HFFc6 (cell line): ENCODE data around the gene GALNT2. TPM values are rescaled to one million over a fixed set of nuclear protein-coding genes. Genes with fewer than 3 reads are reported as not detected.

ENCODE experiments used
- DNase-seq: peaks from one replicate; pipeline ENCODE4 v3.0.0-alpha.2; 2018
- H3K27ac Mint-ChIP-seq: 2 replicates; pipeline ENCODE4 v1.8.0; 2020; ENCODE audit warnings: mild to moderate bottlenecking, mixed read lengths
- H3K27me3 Mint-ChIP-seq: 2 replicates; pipeline ENCODE4 v1.8.0; 2021; ENCODE audit warnings: mild to moderate bottlenecking, moderate library complexity, mixed read lengths; ENCODE audit not compliant: insufficient read depth
- H3K36me3 Mint-ChIP-seq: 2 replicates; pipeline ENCODE4 v1.8.0; 2021; ENCODE audit warnings: low read depth, mixed read lengths
- H3K4me1 Mint-ChIP-seq: 2 replicates; pipeline ENCODE4 v1.8.0; 2020; ENCODE audit warnings: low read depth, mixed read lengths
- H3K4me3 Mint-ChIP-seq: 2 replicates; pipeline ENCODE4 v1.8.0; 2020; ENCODE audit warnings: mild to moderate bottlenecking, moderate library complexity, mixed read lengths
- H3K9me3 Mint-ChIP-seq: 2 replicates; pipeline ENCODE4 v1.8.0; 2020; ENCODE audit warnings: mild to moderate bottlenecking, mixed read lengths
- CTCF ChIP-seq: fragments of 200-600 bp; sonication (generic); IDR thresholded peaks from 2 replicates; pipeline ENCODE4 v1.5.0; 2021; ENCODE audit warnings: antibody characterized with exemption, mild to moderate bottlenecking
- total RNA-seq, 6 experiments: library from RNA; stranded (reverse); fragmentation: NEBNext Ultra II Directional; extraction: Animal tissue kit (Norgen Biotek cat#: 25700); gene quantifications; 2 replicates in 1 of 6; 3 replicates in 5 of 6; pipeline ENCODE4 v1.2.3, GENCODE V29; 2021

The GALNT2 gene
- total RNA-seq, 6 experiments from 2014 or later: 174 to 194 (median 181) TPM

- DNase-seq: no peak
- no peak overlapping the region; the same call in 1 of the 2 replicates for H3K27ac Mint-ChIP-seq
- peaks cover 20% of the 10 kb centered on the region for H3K4me1 Mint-ChIP-seq
- no peaks in the 10 kb centered on the region for H3K9me3 Mint-ChIP-seq
- H3K36me3 Mint-ChIP-seq: no peaks in the 10 kb centered on the region
- no peak overlapping the region for H3K4me3 Mint-ChIP-seq
- TF ChIP-seq CTCF: no peak
- H3K27me3 Mint-ChIP-seq: no peaks in the 10 kb centered on the region; the same call in 1 of the 2 replicates
Observed at GRCh38 chr1:230194525-230194924, 127.5 kb downstream of the GALNT2 start.

DNA sequence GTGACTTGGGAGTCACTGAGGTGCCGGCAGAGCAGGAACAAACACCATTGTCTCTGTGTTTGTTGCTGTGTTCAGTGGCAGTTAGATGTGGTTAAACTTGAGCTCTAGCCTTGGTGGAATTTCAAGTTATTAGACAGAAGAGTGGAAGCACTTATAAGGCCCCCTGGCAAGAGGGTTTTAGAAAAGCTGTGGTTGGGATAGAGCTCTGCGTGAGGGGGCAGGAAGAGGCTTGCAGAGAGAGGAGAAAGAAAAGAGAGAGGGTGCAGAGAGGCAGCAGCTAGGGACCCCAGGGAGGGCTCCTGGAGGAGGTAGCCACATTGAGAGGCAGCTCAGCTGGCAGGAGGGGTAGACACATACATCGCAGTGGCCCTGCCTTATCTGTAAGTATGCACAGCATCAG, 128.2 kb downstream of the GALNT2 start:
- H3K9me3 Mint-ChIP-seq: no peaks in the 10 kb centered on the region
- H3K27me3 Mint-ChIP-seq: no peaks in the 10 kb centered on the region; the same call in 1 of the 2 replicates
- peaks cover 20% of the 10 kb centered on the region for H3K4me1 Mint-ChIP-seq
- H3K4me3 Mint-ChIP-seq: no peak overlapping the region
- no peak overlapping the region for H3K27ac Mint-ChIP-seq
- DNase-seq: no peak
- H3K36me3 Mint-ChIP-seq: no peaks in the 10 kb centered on the region
- no peak for TF ChIP-seq CTCF

DNA sequence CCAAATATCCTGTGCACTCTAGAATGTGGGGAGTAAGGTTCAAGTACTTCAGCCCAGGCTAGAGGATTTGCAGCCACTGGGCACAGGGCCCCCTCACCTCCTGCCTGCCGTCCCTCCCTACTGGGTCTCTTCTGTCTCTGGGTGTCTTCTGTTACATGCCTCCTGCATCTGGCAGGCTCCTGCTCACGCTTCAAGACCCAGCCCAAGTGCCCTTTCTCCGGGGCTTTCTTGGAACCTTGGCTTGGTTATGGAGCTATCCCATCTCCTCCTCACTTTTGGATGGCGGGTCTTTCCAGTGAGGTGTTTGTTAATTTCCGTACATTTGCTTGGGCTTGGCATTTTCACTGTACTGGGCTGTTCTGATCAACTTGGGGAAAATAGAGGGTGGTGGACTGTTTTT, 129.0 kb downstream of the GALNT2 start:
- H3K36me3 Mint-ChIP-seq: no peaks in the 10 kb centered on the region
- no peak overlapping the region for H3K27ac Mint-ChIP-seq
- H3K4me3 Mint-ChIP-seq: no peak overlapping the region
- H3K4me1 Mint-ChIP-seq: peaks cover 12% of the 10 kb centered on the region
- no peak for DNase-seq
- H3K9me3 Mint-ChIP-seq: no peaks in the 10 kb centered on the region
- H3K27me3 Mint-ChIP-seq: no peaks in the 10 kb centered on the region; the same call in 1 of the 2 replicates
- TF ChIP-seq CTCF: no peak

DNA sequence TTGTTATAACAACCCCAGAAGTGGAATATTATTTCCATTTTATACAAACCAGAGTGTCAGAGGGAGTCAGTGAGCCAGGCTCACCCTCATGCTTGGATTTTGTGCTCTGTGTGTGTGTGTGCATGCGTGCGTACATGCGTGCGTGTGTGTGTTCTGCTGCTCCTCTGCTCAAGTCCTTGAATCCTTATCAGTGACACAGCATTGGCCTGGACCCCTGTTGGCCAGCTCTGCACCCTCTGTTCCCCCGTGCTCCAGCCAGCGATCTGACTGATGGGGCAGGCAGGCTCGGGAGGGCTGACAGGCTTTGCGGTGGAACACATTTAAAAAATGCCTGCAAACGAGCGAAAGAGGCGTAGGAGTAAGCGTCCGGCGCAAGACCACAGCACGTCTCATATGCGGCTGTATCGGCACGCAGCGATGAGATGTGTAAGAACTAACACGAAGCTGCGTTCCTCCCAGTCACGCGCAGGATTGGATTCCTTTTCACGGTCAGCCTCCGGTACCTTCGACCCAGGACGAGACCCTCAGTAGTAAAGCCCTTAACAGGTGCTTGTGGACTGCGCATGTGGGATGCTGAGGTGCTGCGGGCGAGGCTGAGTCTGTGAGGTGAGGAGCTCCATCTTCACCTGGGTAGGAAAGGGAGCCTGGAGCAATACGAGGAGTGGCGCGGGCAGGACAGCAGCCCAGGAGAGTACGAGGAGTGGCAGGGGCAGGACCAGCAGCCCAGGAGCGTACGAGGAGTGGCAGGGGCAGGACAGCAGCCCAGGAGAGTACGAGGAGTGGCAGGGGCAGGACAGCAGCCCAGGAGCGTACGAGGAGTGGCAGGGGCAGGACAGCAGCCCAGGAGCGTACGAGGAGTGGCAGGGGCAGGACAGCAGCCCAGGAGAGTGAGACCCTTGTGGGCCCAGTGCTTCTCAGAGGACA, 130.9 kb downstream of the GALNT2 start:
- Mint-ChIP-seq H3K36me3 (peaks cover 4% of the 10 kb centered on the region), H3K9me3 (no peaks in the 10 kb centered on the region)
- DNase-seq: no peak

GRCh38 chr1:230199034-230199433, 132.0 kb downstream of the GALNT2 start:
- Mint-ChIP-seq H3K27ac (no peak overlapping the region), H3K4me1 (no peaks in the 10 kb centered on the region), H3K4me3 (no peak overlapping the region), H3K9me3 (no peaks in the 10 kb centered on the region), H3K36me3 (peaks cover 4% of the 10 kb centered on the region), H3K27me3 (no peaks in the 10 kb centered on the region; the same call in none of the 2 replicates)
- no peak for TF ChIP-seq CTCF
- DNase-seq: no peak

More for the DNA sequence above, 130.9 kb downstream of the GALNT2 start:
- H3K4me1 Mint-ChIP-seq: no peaks in the 10 kb centered on the region
- no peak overlapping the region for H3K27ac Mint-ChIP-seq
- H3K27me3 Mint-ChIP-seq: no peaks in the 10 kb centered on the region; the same call in none of the 2 replicates
- no peak for TF ChIP-seq CTCF
- no peak overlapping the region for H3K4me3 Mint-ChIP-seq
